ENCODE data around the gene RHOBTB1.
"Not testable (repeated sequence)": the region's sequence is repeated elsewhere in the genome, so short reads cannot be mapped to it uniquely, and the experiment has no call there.

The RHOBTB1 gene

DNA sequence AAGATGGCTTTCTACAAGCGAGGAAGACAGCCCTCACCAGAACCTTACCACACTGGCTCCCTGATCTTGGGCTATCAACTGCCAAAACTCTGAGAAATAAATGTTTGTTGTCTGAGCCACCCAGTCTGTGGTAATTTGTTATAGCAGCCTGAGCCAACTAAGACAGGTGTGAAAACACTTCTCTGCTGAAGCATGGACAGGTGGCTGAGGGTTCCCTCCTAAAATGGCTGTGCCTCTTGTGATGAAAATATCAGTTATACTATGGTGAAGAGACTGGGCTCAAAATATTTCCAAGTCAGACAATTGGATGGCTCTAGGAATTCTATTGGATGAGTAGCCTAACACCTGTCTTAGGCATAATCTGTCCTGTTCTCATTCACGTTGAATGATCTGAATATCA is 87.6 kb downstream of the RHOBTB1 start:
- DNase-seq: no peak

DNA sequence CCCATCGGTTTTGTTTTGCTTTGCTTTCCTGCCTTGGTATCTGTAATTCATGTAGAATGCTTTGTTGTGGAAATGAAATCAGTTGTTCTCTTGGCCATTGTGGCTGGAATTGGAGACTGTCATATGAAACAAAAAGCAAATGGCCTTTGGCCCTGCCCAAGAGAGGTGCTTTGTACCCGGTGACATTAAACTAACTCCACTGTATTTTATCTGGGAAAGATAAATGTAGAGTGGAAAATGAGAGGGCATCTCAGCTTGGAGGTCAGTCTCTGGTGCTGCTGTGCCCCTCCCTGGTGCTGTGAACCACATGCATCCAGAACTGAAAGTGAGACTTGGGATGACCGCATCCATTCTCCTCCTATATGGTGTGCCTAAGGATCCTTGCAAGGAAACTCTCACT is 90.3 kb downstream of the RHOBTB1 start:
- no peak for DNase-seq

DNA sequence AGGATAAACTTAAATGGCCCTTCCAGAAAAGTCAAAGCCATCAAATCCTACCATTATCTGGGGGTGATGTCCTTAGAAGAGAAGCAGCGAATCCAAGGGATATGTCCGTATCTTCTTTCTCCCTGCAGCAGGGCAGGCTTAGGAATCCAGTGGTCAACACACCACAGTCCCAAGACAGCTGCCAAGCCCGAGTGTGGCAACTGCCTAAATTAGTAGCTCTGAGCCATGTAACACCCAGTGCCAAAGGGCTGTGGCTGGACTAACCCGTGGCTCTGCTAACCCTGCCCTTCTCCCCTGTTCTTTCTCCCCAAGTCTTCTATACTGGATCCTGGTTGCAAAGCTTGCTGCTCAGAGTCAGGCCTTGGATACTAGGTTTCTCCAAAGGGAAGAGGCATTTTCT is 90.9 kb downstream of the RHOBTB1 start:
- no peak for DNase-seq

DNA sequence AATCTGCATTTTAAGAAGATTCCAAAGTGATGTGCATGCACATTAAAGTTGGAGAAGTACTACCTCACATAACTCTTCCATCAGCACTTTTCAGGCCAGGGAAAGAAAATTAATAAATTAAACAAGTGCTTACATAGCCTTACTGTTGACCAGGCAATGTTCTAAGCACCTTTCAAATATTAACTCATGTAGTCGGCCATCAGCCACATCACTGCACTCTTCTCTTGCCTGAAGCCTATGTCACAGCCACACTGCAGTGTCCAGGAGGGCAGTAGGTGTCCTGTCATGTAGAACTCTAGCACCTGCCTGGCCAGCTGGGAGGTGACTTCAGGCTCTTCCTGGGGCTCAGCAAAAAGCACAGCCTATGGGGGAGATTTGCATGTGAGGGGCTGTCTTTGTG is 94.2 kb downstream of the RHOBTB1 start:
- DNase-seq: no peak

DNA sequence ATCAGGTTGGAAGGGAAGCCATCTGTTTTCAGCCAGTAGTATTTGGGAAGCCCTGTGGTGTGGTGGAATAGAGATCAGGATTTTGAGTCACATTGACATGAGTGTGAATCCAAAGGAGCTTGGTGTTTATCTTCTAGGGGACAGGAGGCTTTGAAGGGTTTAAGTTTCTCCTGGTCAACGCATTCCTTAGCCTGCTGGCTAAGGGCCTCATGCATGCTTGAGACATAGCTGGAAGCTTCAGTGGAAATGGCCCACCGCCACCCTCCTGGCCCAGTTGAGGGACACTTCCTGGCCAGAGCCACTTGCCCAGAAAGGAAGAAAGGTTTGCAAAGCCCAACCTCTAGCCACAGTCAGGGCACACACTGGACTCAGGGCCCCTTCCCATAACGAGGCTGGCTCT is 94.8 kb downstream of the RHOBTB1 start:
- DNase-seq: no peak

DNA sequence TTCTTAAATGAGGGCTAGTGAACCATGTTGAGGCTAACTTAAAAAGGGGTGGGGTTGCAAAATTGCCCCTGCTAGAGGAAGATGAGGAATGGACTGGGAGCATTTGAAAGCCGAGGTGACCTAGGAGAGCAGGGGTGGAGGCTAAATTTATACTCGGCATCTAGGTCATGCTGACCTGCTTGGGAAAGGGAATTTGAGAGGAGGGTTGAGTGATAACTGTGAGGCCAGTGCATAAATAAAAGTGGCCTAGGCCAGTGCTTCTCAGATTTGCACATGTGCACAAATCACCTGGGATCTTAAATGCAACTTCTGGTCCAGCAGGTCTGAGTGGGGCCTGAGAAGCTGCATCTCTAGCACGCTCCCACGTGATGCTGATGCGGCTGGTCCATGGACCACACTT is 95.3 kb downstream of the RHOBTB1 start:
- no peak for DNase-seq

DNA sequence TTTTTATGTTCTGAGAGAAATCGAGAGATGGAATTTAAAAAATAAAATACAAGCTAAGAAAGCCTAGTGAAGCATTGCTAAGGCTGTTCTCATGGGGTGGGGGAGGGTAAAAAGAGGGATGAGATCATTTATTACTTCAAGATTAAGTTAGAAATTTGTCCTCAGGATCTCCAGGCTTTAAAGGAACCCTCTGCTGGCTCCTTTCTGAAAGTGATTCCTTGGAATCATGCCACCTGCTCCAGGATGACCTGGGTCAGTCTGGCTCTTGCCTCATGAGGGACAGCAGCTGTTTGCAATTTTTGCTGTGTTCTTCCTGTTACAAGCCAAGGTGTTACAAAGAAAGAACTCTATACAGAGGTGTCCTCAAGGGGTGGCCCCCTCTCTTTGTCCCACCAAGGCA is 95.9 kb downstream of the RHOBTB1 start:
- no peak for DNase-seq

DNA sequence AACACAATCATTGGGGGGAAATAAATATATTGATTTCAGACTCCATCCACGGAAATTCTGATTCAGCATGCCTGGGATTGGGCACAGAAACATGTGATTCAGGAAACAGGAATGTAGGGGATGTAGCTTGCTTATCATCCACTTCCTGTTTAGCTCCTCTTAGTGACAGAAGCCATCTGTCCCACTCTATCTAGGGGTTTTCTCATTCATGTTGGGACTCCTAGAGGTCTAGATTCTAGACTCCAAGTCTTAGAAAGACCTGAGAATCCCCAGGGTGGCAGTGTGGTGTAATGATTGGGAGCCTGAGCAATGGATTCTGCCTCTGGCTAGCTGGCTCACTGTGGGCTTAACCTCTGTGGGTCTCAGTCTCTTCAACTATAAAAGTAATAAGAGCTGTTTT is 97.8 kb downstream of the RHOBTB1 start:
- no peak for DNase-seq

DNA sequence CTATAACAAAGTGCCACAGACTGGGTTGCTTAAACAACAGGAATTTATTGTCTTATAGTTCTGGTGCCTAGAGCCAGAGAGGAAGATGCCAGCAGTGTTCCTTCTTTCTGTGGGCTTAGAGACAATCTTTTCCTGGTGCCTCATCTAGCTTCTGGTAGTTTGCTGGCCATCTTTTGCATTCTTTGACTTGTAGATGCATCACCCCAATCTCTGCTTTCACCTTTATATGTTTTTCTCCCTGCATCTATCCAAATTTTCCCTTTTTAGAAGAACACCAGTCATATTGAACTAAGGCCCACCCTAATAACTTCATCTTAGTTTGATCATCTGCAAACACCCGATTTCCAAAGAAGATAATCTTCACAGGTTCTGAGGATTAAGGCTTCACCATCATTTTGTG is 98.9 kb downstream of the RHOBTB1 start:
- DNase-seq: no peak

DNA sequence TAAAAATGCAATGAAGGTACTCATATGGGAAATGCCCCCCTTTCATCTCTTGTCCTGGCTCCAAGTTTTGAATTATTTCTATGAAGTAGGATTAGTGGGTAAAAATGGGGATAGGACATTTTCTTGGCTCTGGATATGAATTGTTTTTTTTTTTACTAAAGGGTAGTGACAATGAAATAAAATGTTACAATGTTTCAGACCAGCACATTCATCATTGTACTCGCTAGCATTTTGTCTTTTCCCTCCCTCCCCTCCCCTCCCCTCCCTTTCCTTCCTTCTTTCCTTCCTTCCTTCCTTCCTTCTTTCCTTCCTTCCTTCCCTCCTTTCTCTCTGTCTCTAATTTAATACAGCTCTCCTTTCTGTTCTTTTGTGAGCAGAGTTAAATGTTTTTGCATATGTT is 101.3 kb downstream of the RHOBTB1 start:
- DNase-seq: no peak

DNA sequence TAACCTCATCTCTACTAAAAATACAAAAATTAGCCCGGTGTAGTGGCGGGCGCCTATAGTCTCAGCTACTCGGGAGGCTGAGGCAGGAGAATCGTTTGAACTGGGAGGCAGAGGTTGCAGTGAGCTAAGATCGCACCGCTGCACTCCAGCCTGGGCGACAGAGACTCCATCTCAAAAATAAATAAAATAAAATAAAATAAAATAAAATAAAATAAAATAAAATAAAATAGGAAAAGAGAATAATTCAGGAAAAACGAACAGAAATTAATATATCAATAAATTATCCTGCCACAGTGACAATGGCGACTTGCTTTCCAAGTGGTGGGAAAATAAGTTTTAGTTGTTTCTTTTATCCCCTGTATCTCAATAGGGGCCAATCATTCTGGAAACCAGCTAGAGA is 102.8 kb downstream of the RHOBTB1 start:
- DNase-seq: not testable (repeated sequence)

DNA sequence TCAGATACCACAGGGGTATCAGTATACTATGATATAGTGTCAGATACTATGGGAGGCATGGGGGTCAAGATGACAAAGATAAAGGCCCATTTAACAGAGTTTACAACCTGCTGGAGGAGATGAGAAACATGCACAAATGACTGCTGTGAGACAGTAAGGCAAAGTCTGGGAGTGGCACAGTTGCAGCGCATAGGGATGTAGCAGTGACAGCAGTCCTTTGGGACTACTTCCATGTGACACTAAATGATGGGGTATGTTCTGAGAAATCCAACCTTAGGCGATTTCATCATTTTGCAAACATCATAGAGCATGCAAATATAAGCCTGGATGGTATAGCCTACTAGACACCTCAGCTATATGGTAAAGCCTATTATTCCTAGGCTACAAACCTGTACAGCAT is 108.9 kb downstream of the RHOBTB1 start:
- no peak for DNase-seq

DNA sequence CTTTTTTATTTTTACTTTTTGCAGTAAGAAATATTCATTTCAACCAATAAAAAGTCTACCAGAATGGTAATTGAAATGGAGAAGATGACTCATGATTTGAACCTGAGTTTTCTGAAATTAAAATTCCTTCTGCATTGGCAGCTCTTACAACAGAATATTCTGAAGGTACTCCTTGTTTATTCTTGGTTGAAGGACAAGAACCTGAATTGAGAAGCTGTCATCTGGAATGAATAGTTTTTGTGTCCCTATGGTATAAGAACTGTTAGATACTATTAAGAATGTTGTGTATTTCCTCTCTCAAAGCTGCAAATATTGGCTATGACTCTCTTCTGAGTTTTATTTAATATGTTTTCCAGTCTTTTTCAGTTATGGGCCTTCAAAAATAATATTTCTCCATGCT is 109.6 kb downstream of the RHOBTB1 start:
- DNase-seq: no peak

DNA sequence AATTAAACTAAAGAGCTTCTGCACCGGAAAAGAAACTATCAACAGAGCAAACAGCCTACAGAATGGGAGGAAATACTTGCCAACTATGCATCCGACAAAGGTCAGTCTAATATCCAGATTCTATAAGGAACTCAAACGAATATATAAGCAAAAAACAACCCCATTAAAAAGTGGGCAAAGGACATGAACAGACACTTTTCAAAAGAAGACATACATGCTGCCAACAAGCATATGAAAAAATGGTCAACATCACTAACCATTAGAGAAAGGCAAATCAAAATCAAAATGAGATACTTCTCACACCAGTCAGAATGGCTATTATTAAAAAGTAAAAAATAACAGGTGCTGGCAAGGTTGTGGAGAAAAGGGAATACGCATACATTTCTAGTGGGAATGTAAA is 111.8 kb downstream of the RHOBTB1 start:
- not testable (repeated sequence) for DNase-seq

DNA sequence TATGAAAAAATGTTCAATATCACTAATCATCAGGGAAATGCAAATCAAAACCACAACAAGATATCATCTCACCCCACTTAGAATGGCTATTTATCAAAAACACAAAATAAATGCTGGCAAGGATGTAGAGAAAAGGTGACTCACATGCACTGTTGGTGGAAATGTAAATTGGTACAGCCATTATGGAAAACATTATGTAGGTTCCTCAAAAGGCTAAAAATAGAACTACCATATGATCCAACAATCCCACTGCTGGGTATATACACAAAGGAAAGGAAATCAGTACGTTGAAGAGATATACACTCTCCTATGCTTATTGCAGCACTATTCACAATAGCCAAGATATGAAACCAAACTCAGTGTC is 115.5 kb downstream of the RHOBTB1 start:
- no peak for DNase-seq

DNA sequence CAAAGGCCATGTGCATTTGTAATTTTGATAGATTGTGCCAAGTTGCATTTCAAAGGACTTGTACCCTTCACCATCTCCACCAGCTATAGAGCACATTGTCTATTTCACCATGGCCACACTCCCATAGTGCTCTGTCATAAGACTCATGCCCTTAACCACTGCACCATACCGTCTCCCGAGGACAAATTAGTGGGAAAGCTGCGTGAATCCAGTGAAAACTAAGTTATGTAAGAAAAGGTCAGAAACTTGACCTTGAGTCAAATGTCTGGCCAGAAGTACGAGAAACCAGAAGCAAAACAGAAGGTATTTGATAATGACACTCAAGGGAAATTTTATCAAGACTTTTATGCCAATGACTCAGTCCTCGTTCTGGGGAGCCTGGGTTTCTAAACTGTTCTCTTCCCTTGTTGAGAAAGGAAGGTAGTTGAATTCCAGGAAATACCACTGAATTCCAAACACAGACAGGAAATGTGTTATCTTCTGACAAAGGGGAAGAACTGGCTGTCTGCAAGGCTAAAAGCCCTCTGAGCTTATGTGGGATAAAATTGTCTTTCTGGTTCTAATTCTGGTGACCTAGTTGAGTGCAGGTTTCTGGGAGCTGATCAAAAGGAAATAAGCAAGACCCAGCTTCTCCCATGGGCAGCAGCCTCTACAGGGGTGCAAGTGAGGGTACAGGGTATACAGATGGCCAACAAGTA is 116.0 kb downstream of the RHOBTB1 start:
- no peak for DNase-seq

DNA sequence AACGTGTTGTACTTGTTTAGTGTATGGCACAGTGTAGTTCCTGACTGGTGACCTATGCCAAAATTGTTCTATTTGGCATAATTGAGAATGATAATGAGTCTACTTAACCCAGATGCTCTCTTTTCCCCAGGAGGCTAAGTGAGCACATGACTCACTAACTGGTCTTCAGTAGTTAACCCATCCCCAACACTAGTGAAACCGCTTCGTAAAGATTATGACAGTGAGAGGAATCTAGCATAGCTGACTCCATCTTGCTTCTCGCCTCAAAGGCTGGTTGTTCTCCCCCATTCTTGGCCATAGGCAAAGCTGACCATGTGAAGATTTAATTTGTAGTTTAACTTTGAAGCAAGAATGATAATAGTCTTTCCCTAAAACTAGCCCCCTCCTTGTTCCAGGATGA is 118.5 kb downstream of the RHOBTB1 start:
- no peak for DNase-seq

DNA sequence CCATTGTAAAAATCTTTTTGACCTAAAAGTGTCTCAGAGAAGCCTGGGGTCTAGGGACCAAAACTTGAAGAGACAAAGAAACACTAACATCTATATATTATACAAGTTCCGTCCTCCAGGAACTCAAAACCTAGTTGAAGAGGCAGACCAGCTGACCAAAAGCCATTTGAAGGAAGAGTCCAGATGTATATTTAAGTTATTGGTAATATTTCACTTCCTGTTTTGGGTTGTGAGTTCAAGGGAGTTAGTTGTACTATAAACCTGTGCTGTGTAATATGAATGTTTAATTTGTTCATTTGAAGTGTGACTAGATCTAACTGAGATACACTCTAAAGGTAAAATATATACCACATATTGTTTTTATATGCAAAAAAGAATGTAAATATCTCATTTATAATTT is 120.7 kb downstream of the RHOBTB1 start:
- DNase-seq: no peak

DNA sequence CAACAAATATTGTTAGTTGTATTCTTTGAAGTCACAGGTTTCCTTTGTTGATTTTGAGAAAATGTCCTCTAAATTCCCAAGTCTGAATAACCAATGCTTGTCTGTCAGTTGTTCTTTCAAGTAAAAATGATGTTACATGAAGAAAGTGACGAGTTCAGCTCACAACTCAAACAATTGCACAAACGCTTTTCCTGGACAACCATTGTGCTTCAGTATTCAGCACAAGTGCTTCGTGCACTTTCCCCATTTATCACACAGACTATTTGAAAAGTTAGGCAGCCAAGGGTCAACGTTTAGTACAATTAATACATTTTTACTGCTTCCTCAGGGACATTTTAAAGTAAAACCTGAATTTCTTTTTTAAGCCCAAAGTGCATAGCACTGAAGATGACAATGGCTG is 121.2 kb downstream of the RHOBTB1 start:
- DNase-seq: no peak

DNA sequence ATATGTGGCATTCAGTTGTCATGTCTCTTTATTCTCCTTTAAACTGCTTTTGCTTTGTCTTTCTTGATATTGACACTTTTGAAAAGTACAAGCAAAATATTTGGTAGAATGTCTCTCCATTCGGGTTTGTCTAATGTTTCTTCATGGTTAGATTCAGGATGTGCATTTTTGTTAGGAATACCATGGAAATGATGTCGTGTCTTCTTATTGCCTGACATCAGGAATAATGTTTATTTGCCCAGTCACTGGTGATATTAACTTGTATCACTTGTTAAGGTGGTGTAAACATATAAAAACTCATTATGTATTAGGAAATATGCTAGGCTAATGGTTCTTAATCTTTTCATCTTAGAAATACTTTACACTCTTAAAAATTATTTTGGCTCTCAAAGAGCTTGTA is 122.3 kb downstream of the RHOBTB1 start:
- DNase-seq: no peak

DNA sequence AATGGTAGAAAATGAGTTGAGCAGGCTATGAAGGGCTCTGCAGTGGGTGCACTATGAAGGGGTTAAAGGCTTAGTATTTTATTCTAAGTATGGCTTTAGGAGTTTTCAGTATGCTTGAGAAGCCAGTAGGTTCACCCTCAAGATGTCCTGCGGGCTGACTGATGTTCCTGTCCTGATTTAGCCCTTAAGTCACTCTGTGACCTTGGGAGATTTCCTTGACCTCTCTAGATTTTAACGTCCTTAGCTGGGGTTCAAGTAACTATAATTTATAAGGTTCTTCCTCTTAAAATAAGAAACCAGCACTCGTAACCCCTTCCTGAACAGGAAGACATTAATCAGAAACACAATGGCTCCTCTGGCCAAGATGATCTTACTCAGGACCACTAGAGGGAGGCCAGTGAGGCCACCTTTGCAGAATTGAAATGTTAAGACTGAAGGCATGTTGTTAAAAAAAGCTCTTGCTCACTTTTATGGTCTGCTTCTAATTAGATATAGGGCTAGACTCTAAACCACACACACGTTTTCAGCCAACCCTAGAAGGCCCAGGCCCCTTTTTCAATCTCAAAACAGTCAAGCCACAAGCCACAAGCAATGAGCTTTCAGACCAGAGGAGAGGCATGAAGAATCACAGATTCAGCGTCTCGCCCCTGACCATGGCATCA is 123.8 kb downstream of the RHOBTB1 start:
- no peak for DNase-seq

All from 8988T (cell line).